NCI-H446 (cell line): Measurements from ENCODE around the gene LCE2B.
"Not testable (repeated sequence)": the region's sequence is repeated elsewhere in the genome, so short reads cannot be mapped to it uniquely, and the experiment has no call there.

Experiments
- DNase-seq, 2 experiments: peaks; one replicate each; lab custom pipeline; 2025; lab: John Stamatoyannopoulos, UW

Gene LCE2B

DNA sequence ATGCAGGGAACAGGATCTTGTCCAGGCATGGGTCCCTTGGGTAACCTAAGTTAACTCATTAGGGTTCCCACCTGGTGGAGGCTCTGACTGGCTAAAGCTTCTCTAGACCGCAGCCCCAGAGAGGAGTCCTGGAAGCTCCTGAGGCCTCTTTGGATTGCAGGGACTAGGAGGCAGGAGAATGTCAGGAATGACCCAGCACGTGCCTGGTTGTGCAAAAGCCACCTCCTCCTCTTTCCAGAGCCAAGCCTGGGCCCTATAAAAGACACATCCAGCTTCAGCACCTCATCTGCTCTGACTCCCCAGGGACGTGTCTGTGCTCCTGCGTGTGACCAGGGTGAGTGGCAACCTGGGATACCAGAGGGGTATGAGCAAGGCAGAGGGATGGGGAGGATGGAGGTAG lies at the start of gene LCE2B:
Gene LCE2B, plus strand, starts transcription at position 301 of the 400 bp plus-strand sequence. CDS start 721 bp downstream, outside the sequence.
- not testable (repeated sequence) for DNase-seq

- no peak for DNase-seq
These were observed 45.6 kb upstream of the LCE2B start for GRCh38 chr1:152640351-152640750.

DNA sequence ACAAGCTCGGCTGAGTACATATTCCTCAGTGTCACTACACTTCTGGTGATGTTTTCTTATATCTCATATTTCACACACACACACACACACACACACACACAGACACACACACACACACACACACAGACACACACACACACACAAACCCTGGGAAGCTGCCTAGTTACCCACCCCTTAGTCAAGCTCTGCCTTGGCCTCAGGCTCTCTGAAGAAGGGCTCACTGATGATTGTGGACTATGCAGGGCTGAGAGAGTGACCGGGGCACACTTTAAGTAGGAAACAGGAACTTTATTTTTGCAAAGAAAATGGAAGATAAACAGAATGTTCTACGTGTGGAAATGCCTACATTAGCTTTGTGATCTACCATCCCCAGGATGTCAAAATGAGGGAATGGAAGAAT lies 42.0 kb upstream of the LCE2B start:
- no peak for DNase-seq

- DNase-seq, result no peak
These were observed 40.8 kb upstream of the LCE2B start for GRCh38 chr1:152645146-152645545.

DNA sequence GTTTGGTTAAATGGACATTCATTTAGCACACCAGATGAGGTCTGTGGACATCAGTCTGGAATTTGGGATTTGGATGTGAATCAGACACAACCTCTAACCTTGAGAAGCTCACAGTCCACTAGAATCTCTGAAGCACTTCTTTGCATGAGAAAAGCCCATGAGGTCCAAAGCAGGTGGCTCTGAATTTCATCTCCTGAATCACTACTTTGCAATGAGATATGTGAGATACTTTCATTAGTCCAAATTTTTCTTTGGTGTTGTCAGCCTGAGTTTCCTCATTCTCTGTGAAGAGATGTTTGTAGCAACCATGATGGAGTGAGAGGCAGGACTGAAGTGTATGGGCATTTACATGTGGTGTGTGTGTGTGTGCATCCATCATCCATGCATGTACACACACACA lies 39.3 kb upstream of the LCE2B start:
- no peak for DNase-seq

DNA sequence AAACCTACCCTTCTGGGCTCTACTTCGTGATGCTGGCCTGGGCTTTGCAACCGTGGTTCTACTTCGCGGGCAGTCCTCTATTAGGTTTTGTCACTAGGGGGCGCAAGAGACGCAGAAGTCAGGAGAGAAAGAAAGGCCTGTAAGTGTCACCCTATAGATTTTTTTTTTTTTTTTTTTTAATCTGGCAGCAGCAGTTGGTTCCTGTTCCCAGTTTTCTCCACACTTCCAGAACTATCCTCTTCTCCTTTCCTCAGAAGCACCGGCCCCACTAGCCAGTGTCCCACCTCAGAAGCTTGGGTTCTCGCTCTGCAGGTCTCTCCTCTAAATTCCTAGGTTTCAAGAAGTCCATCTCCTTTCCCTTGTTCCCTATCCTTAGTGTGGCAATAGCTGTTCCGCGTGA lies 31.8 kb upstream of the LCE2B start:
- peak; percentile 52 to 59 for DNase-seq

DNA sequence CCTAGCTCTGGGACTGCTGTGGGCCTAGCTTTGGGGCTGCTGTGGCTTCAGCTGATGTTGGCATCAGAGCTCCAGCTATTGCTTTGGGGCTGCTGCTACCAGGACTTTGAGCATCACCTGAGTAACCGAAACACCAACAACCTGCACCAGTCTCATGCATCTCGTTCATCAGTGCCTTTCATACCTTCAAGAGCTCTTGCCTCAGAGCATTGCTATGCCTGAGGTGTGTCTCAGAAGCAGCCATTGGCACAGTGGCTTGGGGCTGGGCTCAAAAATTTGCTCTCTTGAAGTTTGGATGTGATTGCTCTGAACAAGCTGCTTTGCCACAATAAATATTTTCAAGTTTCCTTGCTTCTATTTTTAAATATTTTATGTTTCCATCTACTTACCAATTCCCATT lies 29.5 kb upstream of the LCE2B start:
- no peak for DNase-seq

DNA sequence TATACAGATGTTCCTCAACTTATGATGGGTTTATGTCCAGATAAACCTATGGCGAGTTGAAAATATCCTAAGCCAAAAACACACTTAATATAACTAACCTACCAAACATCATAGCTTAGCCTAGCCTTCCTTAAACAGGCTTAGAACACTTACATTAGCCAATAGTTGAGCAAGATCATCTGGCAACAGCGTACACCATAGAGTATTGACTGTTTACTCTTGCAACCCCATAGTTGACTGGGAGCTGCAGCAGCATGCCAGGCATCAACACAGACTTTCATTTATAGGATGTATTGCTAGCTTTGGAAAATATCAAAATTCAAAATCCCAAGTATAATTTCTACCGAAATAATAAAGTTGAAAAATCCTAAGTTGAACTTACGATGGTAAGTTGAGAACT lies 28.2 kb upstream of the LCE2B start:
- no peak for DNase-seq

- DNase-seq, result no peak
These were observed 27.3 kb upstream of the LCE2B start for GRCh38 chr1:152658649-152659048.

DNA sequence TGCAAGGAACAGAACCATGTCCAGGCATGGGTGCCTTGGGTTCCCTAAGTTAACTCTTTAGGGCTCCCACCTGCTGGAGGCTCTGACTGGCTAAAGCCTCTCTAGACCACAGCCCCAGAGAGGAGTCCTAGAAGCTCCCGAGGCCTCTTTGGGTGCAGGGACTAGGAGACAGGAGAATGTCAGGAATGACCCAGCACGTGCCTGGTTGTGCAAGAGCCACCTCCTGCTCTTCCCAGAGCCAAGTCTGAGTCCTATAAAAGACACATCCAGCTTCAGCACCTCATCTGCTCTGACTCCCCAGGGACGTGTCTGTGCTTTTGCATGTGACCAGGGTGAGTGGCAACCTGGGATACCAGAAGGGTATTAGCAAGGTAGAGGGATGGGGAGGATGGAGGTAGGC lies 22.8 kb upstream of the LCE2B start, which contains the start of gene LCE2D:
Gene LCE2D, plus strand, starts transcription at position 283 of the 400 bp plus-strand sequence. CDS start 726 bp downstream, outside the sequence.
- DNase-seq, result no peak

- DNase-seq, result not testable (repeated sequence)
These were observed 19.8 kb upstream of the LCE2B start for GRCh38 chr1:152666171-152666570.

GRCh38 chr1:152667648-152668047 lies 18.3 kb upstream of the LCE2B start:
- no peak for DNase-seq

GRCh38 chr1:152673016-152673415 lies 12.9 kb upstream of the LCE2B start:
- DNase-seq, result no peak

- DNase-seq, result not testable (repeated sequence)
These were observed 10.9 kb upstream of the LCE2B start, which contains the start of gene LCE2C for GRCh38 chr1:152674983-152675382. Gene LCE2C (plus strand): TSS chr1:152675279. CDS start chr1:152676016, 737 bp downstream.

DNA sequence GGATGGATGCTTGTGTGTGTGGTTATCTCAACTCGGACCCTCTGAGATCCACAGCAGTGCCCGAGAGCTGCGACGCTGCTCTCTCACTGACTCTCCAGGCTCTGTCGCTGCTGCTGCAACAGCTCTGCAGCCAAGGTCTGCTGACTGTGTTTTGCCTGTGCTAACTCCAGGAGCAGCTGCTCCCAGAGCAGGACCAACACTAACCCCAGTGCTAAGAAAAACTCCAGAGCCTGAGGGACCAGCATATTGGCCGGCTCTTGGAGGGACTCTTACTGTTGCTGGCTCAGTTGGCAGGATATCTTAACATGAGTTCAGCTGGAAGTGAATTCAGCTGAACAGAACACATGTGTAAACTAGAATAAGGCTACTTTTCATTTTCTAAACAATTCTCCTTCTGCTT lies 6.5 kb upstream of the LCE2B start:
- DNase-seq, result no peak

DNA sequence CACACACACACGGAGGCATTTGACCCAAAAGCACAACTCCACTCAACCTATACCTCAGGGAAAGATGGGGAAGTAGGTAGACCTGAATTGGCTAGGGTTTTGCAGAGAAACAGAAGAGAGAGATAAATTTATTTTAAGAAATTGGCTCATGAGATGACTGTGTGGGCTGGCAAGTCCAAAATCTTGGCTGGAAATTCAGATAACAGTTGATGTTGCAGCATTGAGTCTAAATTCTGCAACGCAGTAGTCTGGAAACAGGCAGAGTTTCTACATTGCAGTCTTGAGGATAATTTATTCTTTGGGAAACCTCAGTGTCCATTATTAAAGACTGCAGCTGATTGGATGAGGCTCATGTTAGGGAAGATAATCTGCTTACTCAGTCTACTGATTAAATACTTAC lies 4.3 kb upstream of the LCE2B start:
- no peak for DNase-seq

DNA sequence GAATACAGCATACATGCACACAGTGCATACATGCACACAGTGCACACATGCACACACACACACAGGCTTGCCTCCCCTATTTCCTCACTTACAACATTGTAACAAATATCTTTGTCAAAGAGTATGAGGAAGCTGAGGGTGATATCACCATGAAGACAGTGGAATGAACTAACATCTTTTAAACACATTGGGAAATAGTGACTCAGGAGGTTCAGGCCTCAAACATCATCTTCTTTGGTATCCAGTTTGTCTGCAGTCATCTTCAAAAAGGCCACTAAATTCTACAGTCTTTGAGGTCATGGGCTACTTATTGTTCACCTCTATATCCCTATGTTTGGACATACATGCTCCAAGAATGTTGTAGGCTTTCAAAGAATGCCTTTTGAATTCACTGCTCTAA lies 2.1 kb upstream of the LCE2B start:
- no peak for DNase-seq

- DNase-seq, result no peak
These were observed 12.0 kb downstream of the LCE2B start, which contains the start of gene LCE2A for GRCh38 chr1:152697701-152698600. Gene LCE2A (plus strand): TSS chr1:152698345. CDS start chr1:152698902, 557 bp downstream.

- DNase-seq, result no peak
These were observed 13.8 kb downstream of the LCE2B start for GRCh38 chr1:152699746-152700145.

GRCh38 chr1:152707860-152708259 lies 21.9 kb downstream of the LCE2B start, which contains the start of gene LCE4A:
Gene LCE4A (plus strand): TSS chr1:152708160. CDS start chr1:152709076, 916 bp downstream.
- DNase-seq, result no peak

- no peak for DNase-seq
These were observed 32.3 kb downstream of the LCE2B start for GRCh38 chr1:152718238-152718637.

DNA sequence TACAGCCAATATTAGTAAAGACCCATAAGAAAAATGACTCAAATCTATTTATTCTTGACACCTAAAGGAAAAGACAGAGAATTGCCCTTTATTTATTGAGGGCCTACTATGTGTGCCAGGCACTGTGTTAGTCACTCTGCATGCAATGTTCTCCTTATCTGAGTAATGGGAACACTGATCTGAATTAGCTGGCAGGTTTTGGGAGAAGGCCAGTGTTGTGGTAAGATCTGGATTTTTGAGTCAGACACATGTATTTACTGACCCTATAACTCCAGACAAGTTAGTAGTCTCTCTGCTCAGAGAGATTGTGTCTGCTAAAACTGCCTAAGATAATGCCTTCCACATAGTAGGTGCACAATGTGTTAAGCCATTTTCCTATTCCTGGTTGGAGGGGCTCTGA lies 39.3 kb downstream of the LCE2B start:
- DNase-seq, result no peak

- no peak for DNase-seq
These were observed 43.1 kb downstream of the LCE2B start for GRCh38 chr1:152728986-152729385.
